PC-3 (cell line): ENCODE data around the gene NOX4.

Source experiments
- CTCF ChIP-seq: fragments of 300-600 bp; sonication (generic); conservative IDR thresholded peaks from 2 replicates; pipeline ENCODE4 v1.5.1; 2017; ENCODE audit warnings: antibody characterized with exemption, low read depth, mild to moderate bottlenecking, low read length
- EZH2 ChIP-seq: fragments of 300-600 bp; sonication (generic); IDR thresholded peaks from one replicate; pipeline ENCODE4 v1.6.1; 2017; ENCODE audit warnings: antibody characterized with exemption, mild to moderate bottlenecking, low read length; ENCODE audit not compliant: unreplicated experiment
- EZH2phosphoT487 ChIP-seq: fragments of 300-600 bp; sonication (generic); IDR thresholded peaks from 2 replicates; pipeline ENCODE4 v1.6.1; 2018; ENCODE audit warnings: mild to moderate bottlenecking, antibody characterized with exemption, low read length, borderline replicate concordance

- TF ChIP-seq CTCF (no peak), EZH2 (no peak), EZH2phosphoT487 (no peak)
These were observed 1.2 kb downstream of the NOX4 start for GRCh38 chr11:89489930-89490329.
